Testis (tissue), 2 donors: ENCODE measurements around the gene RLN2.

Experiments used
- POLR2A ChIP-seq: fragments of 450-650 bp; IDR thresholded peaks from one replicate; pipeline ENCODE4 v1.6.1; 2017; ENCODE audit warnings: antibody characterized with exemption, mild to moderate bottlenecking, moderate library complexity
- TF ChIP-seq, protein P1 (sequence below), 3 experiments: fragments of 450-650 bp in 2 of 3; fragments of 200-600 bp in 1 of 3; sonication (generic) in 1 of 3; IDR thresholded peaks; one replicate each; pipeline ENCODE4 v1.5.1; 2016 to 2019; ENCODE audit warnings: antibody characterized with exemption in 3 of 3, mild to moderate bottlenecking in 2 of 3, moderate library complexity in 1 of 3

- TF ChIP-seq, protein P1, sequence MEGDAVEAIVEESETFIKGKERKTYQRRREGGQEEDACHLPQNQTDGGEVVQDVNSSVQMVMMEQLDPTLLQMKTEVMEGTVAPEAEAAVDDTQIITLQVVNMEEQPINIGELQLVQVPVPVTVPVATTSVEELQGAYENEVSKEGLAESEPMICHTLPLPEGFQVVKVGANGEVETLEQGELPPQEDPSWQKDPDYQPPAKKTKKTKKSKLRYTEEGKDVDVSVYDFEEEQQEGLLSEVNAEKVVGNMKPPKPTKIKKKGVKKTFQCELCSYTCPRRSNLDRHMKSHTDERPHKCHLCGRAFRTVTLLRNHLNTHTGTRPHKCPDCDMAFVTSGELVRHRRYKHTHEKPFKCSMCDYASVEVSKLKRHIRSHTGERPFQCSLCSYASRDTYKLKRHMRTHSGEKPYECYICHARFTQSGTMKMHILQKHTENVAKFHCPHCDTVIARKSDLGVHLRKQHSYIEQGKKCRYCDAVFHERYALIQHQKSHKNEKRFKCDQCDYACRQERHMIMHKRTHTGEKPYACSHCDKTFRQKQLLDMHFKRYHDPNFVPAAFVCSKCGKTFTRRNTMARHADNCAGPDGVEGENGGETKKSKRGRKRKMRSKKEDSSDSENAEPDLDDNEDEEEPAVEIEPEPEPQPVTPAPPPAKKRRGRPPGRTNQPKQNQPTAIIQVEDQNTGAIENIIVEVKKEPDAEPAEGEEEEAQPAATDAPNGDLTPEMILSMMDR (IDR thresholded peaks at IDR 0.05), result no peak
- no peak for TF ChIP-seq POLR2A
These were observed 22.5 kb upstream of the RLN2 start for GRCh38 chr9:5326893-5327548.
